Measurements from ENCODE around the gene SEC63. TPM values are rescaled to one million over a fixed set of nuclear protein-coding genes. Genes with fewer than 3 reads are reported as not detected.
"Not testable (repeated sequence)": the region's sequence is repeated elsewhere in the genome, so short reads cannot be mapped to it uniquely, and the experiment has no call there.

The SEC63 gene
- total and polyA plus RNA-seq, 2 donors (not counting 1 experiment from before 2014, with no cell fraction given), result 34.2 to 82.7 TPM

GRCh38 chr6:107936162-107936909 is 21.7 kb downstream of the SEC63 start:
- no peak overlapping the region for H2AFZ ChIP-seq (ENCODE audit: low read length)
- no peaks in the 10 kb centered on the region for H3K4me1 ChIP-seq (ENCODE audit: control insufficient read depth, extremely low read depth, insufficient read depth, low read length)
- no peaks in the 10 kb centered on the region for H3K27me3 ChIP-seq (ENCODE audit: control insufficient read depth, insufficient read depth, low read length)
- no peak overlapping the region for H3K4me3 ChIP-seq (replicated peaks in 1 of 4; ENCODE audit: control extremely low read depth in 1 of 4, insufficient read depth in 1 of 4, low read depth in 3 of 4, low read length in 4 of 4)
- H3K27ac ChIP-seq (ENCODE audit: insufficient read depth, low read length), result no peak overlapping the region
- H3K9me3 ChIP-seq (ENCODE audit: control insufficient read depth, insufficient read depth, low read depth, low read length), result no peaks in the 10 kb centered on the region
- H4K20me1 ChIP-seq (ENCODE audit: control insufficient read depth, extremely low read depth, insufficient read depth, low read length), result no peaks in the 10 kb centered on the region
- H3K79me2 ChIP-seq (ENCODE audit: control insufficient read depth, insufficient read depth, low read length), result peaks cover 48% of the 10 kb centered on the region
- no peak overlapping the region for H3K4me2 ChIP-seq (ENCODE audit: extremely low read depth, insufficient read depth, low read length)
- peak in 1 of 2 donors; percentile 15 for DNase-seq (ENCODE audit: low read depth in 2 of 2)
- no peak for TF ChIP-seq EZH2 (IDR thresholded peaks at IDR 0.05; ENCODE audit: low read length, missing control alignments)
- TF ChIP-seq, protein P1, sequence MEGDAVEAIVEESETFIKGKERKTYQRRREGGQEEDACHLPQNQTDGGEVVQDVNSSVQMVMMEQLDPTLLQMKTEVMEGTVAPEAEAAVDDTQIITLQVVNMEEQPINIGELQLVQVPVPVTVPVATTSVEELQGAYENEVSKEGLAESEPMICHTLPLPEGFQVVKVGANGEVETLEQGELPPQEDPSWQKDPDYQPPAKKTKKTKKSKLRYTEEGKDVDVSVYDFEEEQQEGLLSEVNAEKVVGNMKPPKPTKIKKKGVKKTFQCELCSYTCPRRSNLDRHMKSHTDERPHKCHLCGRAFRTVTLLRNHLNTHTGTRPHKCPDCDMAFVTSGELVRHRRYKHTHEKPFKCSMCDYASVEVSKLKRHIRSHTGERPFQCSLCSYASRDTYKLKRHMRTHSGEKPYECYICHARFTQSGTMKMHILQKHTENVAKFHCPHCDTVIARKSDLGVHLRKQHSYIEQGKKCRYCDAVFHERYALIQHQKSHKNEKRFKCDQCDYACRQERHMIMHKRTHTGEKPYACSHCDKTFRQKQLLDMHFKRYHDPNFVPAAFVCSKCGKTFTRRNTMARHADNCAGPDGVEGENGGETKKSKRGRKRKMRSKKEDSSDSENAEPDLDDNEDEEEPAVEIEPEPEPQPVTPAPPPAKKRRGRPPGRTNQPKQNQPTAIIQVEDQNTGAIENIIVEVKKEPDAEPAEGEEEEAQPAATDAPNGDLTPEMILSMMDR (conservative IDR thresholded peaks at IDR 0.05 in 1 of 2, IDR thresholded peaks at IDR 0.05 in 1 of 2; ENCODE audit: low read depth in 1 of 2, low read length in 2 of 2), result no peak
- H3K36me3 ChIP-seq (ENCODE audit: control insufficient read depth, insufficient read depth, low read length), result no peaks in the 10 kb centered on the region
- H3K9ac ChIP-seq (ENCODE audit: insufficient read depth, low read length), result no peak overlapping the region

DNA sequence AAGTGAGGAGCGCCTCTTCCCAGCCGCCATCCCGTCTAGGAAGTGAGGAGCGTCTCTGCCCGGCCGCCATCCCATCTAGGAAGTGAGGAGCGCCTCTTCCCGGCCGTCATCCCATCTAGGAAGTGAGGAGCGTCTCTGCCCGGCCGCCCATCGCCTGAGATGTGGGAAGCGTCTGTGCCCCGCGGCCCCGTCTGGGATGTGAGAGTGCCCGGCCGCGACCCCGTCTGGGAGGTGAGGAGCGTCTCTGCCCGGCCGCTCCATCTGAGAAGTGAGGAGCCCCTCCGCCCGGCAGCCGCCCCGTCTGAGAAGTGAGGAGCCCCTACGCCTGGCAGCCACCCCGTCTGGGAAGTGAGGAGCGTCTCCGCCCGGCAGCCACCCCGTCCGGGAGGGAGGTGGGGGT is 23.8 kb downstream of the SEC63 start:
- not testable (repeated sequence) for H3K9me3 ChIP-seq (ENCODE audit: control insufficient read depth, insufficient read depth, low read depth, low read length); H3K4me2 ChIP-seq (ENCODE audit: extremely low read depth, insufficient read depth, low read length); H3K27ac ChIP-seq (ENCODE audit: insufficient read depth, low read length); H3K36me3 ChIP-seq (ENCODE audit: control insufficient read depth, insufficient read depth, low read length); H3K27me3 ChIP-seq (ENCODE audit: control insufficient read depth, insufficient read depth, low read length); H4K20me1 ChIP-seq (ENCODE audit: control insufficient read depth, extremely low read depth, insufficient read depth, low read length); H3K4me3 ChIP-seq (replicated peaks in 1 of 4; ENCODE audit: control extremely low read depth in 1 of 4, insufficient read depth in 1 of 4, low read depth in 3 of 4, low read length in 4 of 4); DNase-seq (ENCODE audit: low read depth in 2 of 2); H2AFZ ChIP-seq (ENCODE audit: low read length); H3K9ac ChIP-seq (ENCODE audit: insufficient read depth, low read length); H3K4me1 ChIP-seq (ENCODE audit: control insufficient read depth, extremely low read depth, insufficient read depth, low read length)
- H3K79me2 ChIP-seq (ENCODE audit: control insufficient read depth, insufficient read depth, low read length), result peaks cover 41% of the 10 kb centered on the region

GRCh38 chr6:107932580-107932979 is 25.4 kb downstream of the SEC63 start:
- Histone ChIP-seq H3K27me3 (ENCODE audit: control insufficient read depth, insufficient read depth, low read length) (no peaks in the 10 kb centered on the region), H2AFZ (ENCODE audit: low read length) (no peak overlapping the region), H3K79me2 (ENCODE audit: control insufficient read depth, insufficient read depth, low read length) (peaks cover 40% of the 10 kb centered on the region), H3K9ac (ENCODE audit: insufficient read depth, low read length) (no peak overlapping the region), H3K9me3 (ENCODE audit: control insufficient read depth, insufficient read depth, low read depth, low read length) (no peaks in the 10 kb centered on the region), H3K27ac (ENCODE audit: insufficient read depth, low read length) (no peak overlapping the region), H3K36me3 (ENCODE audit: control insufficient read depth, insufficient read depth, low read length) (no peaks in the 10 kb centered on the region), H4K20me1 (ENCODE audit: control insufficient read depth, extremely low read depth, insufficient read depth, low read length) (no peaks in the 10 kb centered on the region), H3K4me1 (ENCODE audit: control insufficient read depth, extremely low read depth, insufficient read depth, low read length) (no peaks in the 10 kb centered on the region), H3K4me3 (replicated peaks in 1 of 4; ENCODE audit: control extremely low read depth in 1 of 4, insufficient read depth in 1 of 4, low read depth in 3 of 4, low read length in 4 of 4) (no peak overlapping the region), H3K4me2 (ENCODE audit: extremely low read depth, insufficient read depth, low read length) (no peak overlapping the region)
- no peak for TF ChIP-seq EZH2 (IDR thresholded peaks at IDR 0.05; ENCODE audit: low read length, missing control alignments)
- TF ChIP-seq, protein P1 (conservative IDR thresholded peaks at IDR 0.05 in 1 of 2, IDR thresholded peaks at IDR 0.05 in 1 of 2; ENCODE audit: low read depth in 1 of 2, low read length in 2 of 2), result no peak
- DNase-seq (ENCODE audit: low read depth in 2 of 2), result no peak

Measured in fibroblast of lung (primary cell).